IMR-90 (cell line): ENCODE data around the gene TCIRG1. TPM values are rescaled to one million over a fixed set of nuclear protein-coding genes. Genes with fewer than 3 reads are reported as not detected.
A peak's percentile ranks its signal among the peaks of the same experiment; 100 is the strongest.

Experiments
- ATAC-seq: fragments of 200-7000 bp; cut with Tn5 transposase; 2 replicates; pipeline ENCODE4 v1.9.1; 2020; ENCODE audit warnings: low read depth, mild to moderate bottlenecking, moderate library complexity
- BruUV-seq: library from RNA; stranded (reverse); fragments of 400-500 nt; replicated peaks from 2 replicates; lab custom pipeline; 2021; lab: Mats Ljungman, UMichigan
- CTCF ChIA-PET: fragments of 300-600 bp; formaldehyde crosslinking; extraction: SDS; loops from one replicate; lab custom pipeline; 2021; ENCODE audit warnings: antibody characterized with exemption; lab: Yijun Ruan, JAX
- POLR2A ChIA-PET: fragments of 300-600 bp; sonication (Branson Sonifier 250); formaldehyde crosslinking; loops from one replicate; lab custom pipeline; 2022; ENCODE audit warnings: antibody characterized with exemption; ENCODE audit not compliant: unreplicated experiment; lab: Charles Lee
- DNase-seq: peaks from one replicate; pipeline ENCODE4 v3.0.0; 2013
- H2AFZ ChIP-seq: replicated peaks from 2 replicates; pipeline ENCODE3; 2013; ENCODE audit warnings: low read length, mild to moderate bottlenecking; ENCODE audit not compliant: poor library complexity
- H2AK5ac ChIP-seq: 2 replicates; pipeline ENCODE4 v1.6.1; 2013; ENCODE audit warnings: low read depth, low read length, inconsistent platforms
- H2AK9ac ChIP-seq: replicated peaks from 2 replicates; pipeline ENCODE3; 2013; ENCODE audit warnings: mild to moderate bottlenecking, low read depth, low read length, moderate library complexity; ENCODE audit not compliant: poor library complexity
- H2BK120ac ChIP-seq: 2 replicates; pipeline ENCODE4 v1.6.1; 2013; ENCODE audit warnings: low read depth, low read length, inconsistent platforms
- H2BK15ac ChIP-seq: 3 replicates; pipeline ENCODE4 v1.6.1; 2013; ENCODE audit warnings: low read depth, low read length, inconsistent platforms
- H2BK20ac ChIP-seq: 2 replicates; pipeline ENCODE4 v1.6.1; 2013; ENCODE audit warnings: low read depth, mild to moderate bottlenecking, inconsistent platforms, low read length, moderate library complexity
- H2BK5ac ChIP-seq: 2 replicates; pipeline ENCODE4 v1.6.1; 2013; ENCODE audit warnings: mild to moderate bottlenecking, low read depth, low read length, inconsistent platforms; ENCODE audit not compliant: poor library complexity, severe bottlenecking
- H3K14ac ChIP-seq: replicated peaks from 2 replicates; pipeline ENCODE4 v1.6.1; 2013; ENCODE audit warnings: low read depth, low read length, inconsistent platforms
- H3K18ac ChIP-seq: 2 replicates; pipeline ENCODE4 v1.6.1; 2013; ENCODE audit warnings: low read depth, low read length, control low read depth
- H3K23ac ChIP-seq: 2 replicates; pipeline ENCODE4 v1.6.1; 2013; ENCODE audit warnings: low read depth, low read length, inconsistent platforms
- H3K27ac ChIP-seq: 2 replicates; pipeline ENCODE4 v1.5.1; 2013; ENCODE audit warnings: mild to moderate bottlenecking, control low read depth, low read length; ENCODE audit not compliant: insufficient read depth
- H3K27me3 ChIP-seq: 2 replicates; pipeline ENCODE4 v1.6.1; 2013; ENCODE audit warnings: low read length; ENCODE audit not compliant: control insufficient read depth, insufficient read depth
- H3K36me3 ChIP-seq: 2 replicates; pipeline ENCODE4 v1.6.1; 2013; ENCODE audit warnings: low read length, mixed read lengths; ENCODE audit not compliant: control insufficient read depth, insufficient read depth
- H3K4ac ChIP-seq: 2 replicates; pipeline ENCODE4 v1.6.1; 2013; ENCODE audit warnings: low read depth, low read length, inconsistent platforms
- H3K4me1 ChIP-seq: 2 replicates; pipeline ENCODE4 v1.6.1; 2013; ENCODE audit warnings: low read length, mixed read lengths; ENCODE audit not compliant: control insufficient read depth, insufficient read depth
- H3K4me2 ChIP-seq: 2 replicates; pipeline ENCODE4 v1.6.1; 2013; ENCODE audit warnings: low read depth, mild to moderate bottlenecking, control low read depth, low read length, moderate library complexity
- H3K4me3 ChIP-seq: 2 replicates; pipeline ENCODE4 v1.5.1; 2013; ENCODE audit warnings: low read depth, mild to moderate bottlenecking, control low read depth, low read length, moderate library complexity; ENCODE audit not compliant: insufficient read depth
- H3K56ac ChIP-seq: 2 replicates; pipeline ENCODE4 v1.6.1; 2013; ENCODE audit warnings: low read length, inconsistent platforms; ENCODE audit not compliant: insufficient read depth; ENCODE audit errors: extremely low read depth
- H3K79me1 ChIP-seq, 2 experiments: 2 replicates each; pipeline ENCODE4 v1.6.1; 2013; ENCODE audit warnings: low read length in 2 of 2, inconsistent platforms in 1 of 2, low read depth in 1 of 2
- H3K9ac ChIP-seq: 2 replicates; pipeline ENCODE4 v1.6.1; 2013; ENCODE audit warnings: low read depth, low read length, control low read depth
- H3K9me1 ChIP-seq: 2 replicates; pipeline ENCODE4 v1.6.1; 2013; ENCODE audit warnings: low read length, inconsistent platforms; ENCODE audit not compliant: insufficient read depth
- H3K9me3 ChIP-seq: 2 replicates; pipeline ENCODE4 v1.6.1; 2013; ENCODE audit warnings: low read length; ENCODE audit not compliant: control insufficient read depth, insufficient read depth
- H4K20me1 ChIP-seq: 2 replicates; pipeline ENCODE4 v1.6.1; 2013; ENCODE audit warnings: low read length, inconsistent platforms; ENCODE audit not compliant: insufficient read depth
- H4K5ac ChIP-seq: 2 replicates; pipeline ENCODE4 v1.6.1; 2013; ENCODE audit warnings: mild to moderate bottlenecking, low read depth, low read length, control low read depth
- H4K8ac ChIP-seq, 2 experiments: 2 replicates each; pipeline ENCODE4 v1.6.1; 2013; ENCODE audit warnings: low read depth in 2 of 2, low read length in 2 of 2, control low read depth in 1 of 2, inconsistent platforms in 1 of 2
- H4K91ac ChIP-seq: 2 replicates; pipeline ENCODE4 v1.6.1; 2013; ENCODE audit warnings: low read depth, low read length, inconsistent platforms; ENCODE audit not compliant: insufficient read depth
- BHLHE40 ChIP-seq: fragments of 150-350 bp; IDR thresholded peaks from 2 replicates; pipeline ENCODE4 v1.6.1; 2016; ENCODE audit warnings: mild to moderate bottlenecking, low read depth, low read length
- CHD1 ChIP-seq: IDR thresholded peaks from 2 replicates; pipeline ENCODE4 v1.6.1; 2012; ENCODE audit warnings: low read depth, low read length, improper control_type of control experiment
- CTCF ChIP-seq: conservative IDR thresholded peaks from 2 replicates; pipeline ENCODE4 v1.5.1; 2012; ENCODE audit warnings: mild to moderate bottlenecking, low read depth, low read length, improper control_type of control experiment
- MAFK ChIP-seq: IDR thresholded peaks from 2 replicates; pipeline ENCODE4 v1.6.1; 2012; ENCODE audit warnings: low read depth, low read length, improper control_type of control experiment
- MXI1 ChIP-seq: IDR thresholded peaks from 2 replicates; pipeline ENCODE4 v1.6.1; 2012; ENCODE audit warnings: low read depth, mild to moderate bottlenecking, low read length, moderate library complexity, borderline replicate concordance
- NFE2L2 ChIP-seq: fragments of 150-350 bp; IDR thresholded peaks from 2 replicates; pipeline ENCODE4 v1.6.1; 2016; ENCODE audit warnings: low read depth, mild to moderate bottlenecking, low read length
- POLR2A ChIP-seq: IDR thresholded peaks from 2 replicates; pipeline ENCODE4 v1.6.1; 2012; ENCODE audit warnings: mild to moderate bottlenecking, low read depth, low read length
- RAD21 ChIP-seq: IDR thresholded peaks from 2 replicates; pipeline ENCODE4 v1.6.1; 2012; ENCODE audit warnings: low read length, improper control_type of control experiment
- RCOR1 ChIP-seq: IDR thresholded peaks from 2 replicates; pipeline ENCODE4 v1.6.1; 2012; ENCODE audit warnings: mild to moderate bottlenecking, low read length, improper control_type of control experiment; ENCODE audit not compliant: insufficient replicate concordance
- RFX5 ChIP-seq: IDR thresholded peaks from 2 replicates; pipeline ENCODE4 v1.8.0; 2012; ENCODE audit warnings: low read depth, mild to moderate bottlenecking, low read length, moderate library complexity
- SMC3 ChIP-seq: fragments of 150-350 bp; IDR thresholded peaks from 2 replicates; pipeline ENCODE4 v1.6.1; 2016; ENCODE audit warnings: low read depth, mild to moderate bottlenecking, antibody characterized with exemption, low read length, moderate library complexity
- WGBS, 2 experiments: methylation state at CpG; one replicate each; pipeline versions ENCODE4 v1.1.5 to v1.1.7; 2013; ENCODE audit warnings: missing lambda C conversion rate in 2 of 2; ENCODE audit not compliant: insufficient read length in 1 of 2; ENCODE audit errors: extremely low coverage in 2 of 2; 5-methylcytosine and 5-hydroxymethylcytosine counted together
- dilution Hi-C: fragments of 300-500 bp; cut with HindIII; formaldehyde crosslinking; loops from one replicate; pipeline ENCODE4 v1.14.3; 2018; ENCODE audit warnings: low sequenced_read_pairs; ENCODE audit not compliant: unreplicated experiment
- in situ Hi-C: fragments of 300-500 bp; cut with MboI; formaldehyde crosslinking; loops from 3 replicates; pipeline ENCODE4 v1.14.3; 2019; ENCODE audit warnings: low sequenced_read_pairs, inconsistent platforms, mixed read lengths
- intact Hi-C: fragments of 100-400 bp; cut with micrococcal nuclease; formaldehyde crosslinking; loops from 2 replicates; pipeline ENCODE4 v1.10.0; 2022
- polyA plus RNA-seq, 3 experiments: library from polyadenylated mRNA; depleted of rRNA; stranded (reverse); fragments of >200 nt; gene quantifications; 2 replicates each; pipeline ENCODE4 v1.2.3, GENCODE V29; 2012; ENCODE audit warnings: low replicate concordance in 1 of 3
- total RNA-seq: library from RNA; depleted of rRNA; stranded (reverse); fragments of >200 nt; gene quantifications from 2 replicates; pipeline ENCODE4 v1.2.3, GENCODE V29; 2012

The TCIRG1 gene
- total and polyA plus RNA-seq, 2 of the 4 experiments (the other 2 are of a cell fraction): 25.3 to 117 TPM

GRCh38 chr11:68025047-68025446 lies 13.8 kb upstream of the TCIRG1 start:
- Histone ChIP-seq H3K14ac (no peak overlapping the region), H2AFZ (no peak overlapping the region), H4K20me1 (no peaks in the 10 kb centered on the region), H2AK5ac (peak overlapping the region; percentile 35; the same call in 1 of the 2 replicates), H4K8ac (no peak overlapping the region), H3K4me1 (peaks cover 27% of the 10 kb centered on the region), H3K4me2 (no peak overlapping the region), H3K79me1 (peaks cover 15 to 33% of the 10 kb centered on the region in 2 experiments; a peak in 3 of 4 replicates), H2BK15ac (no peak overlapping the region), H3K4ac (no peak overlapping the region), H3K56ac (no peak overlapping the region), H4K91ac (no peak overlapping the region), H2AK9ac (no peak overlapping the region), H3K27ac (no peak overlapping the region), H3K23ac (no peak overlapping the region), H3K18ac (no peak overlapping the region), H2BK20ac (no peak overlapping the region), H3K27me3 (no peaks in the 10 kb centered on the region), H3K4me3 (no peak overlapping the region), H3K9me3 (no peaks in the 10 kb centered on the region), H3K36me3 (peaks cover 26% of the 10 kb centered on the region), H2BK120ac (no peak overlapping the region), H2BK5ac (no peak overlapping the region), H4K5ac (no peak overlapping the region), H3K9ac (no peak overlapping the region), H3K9me1 (peaks cover 8% of the 10 kb centered on the region)
- DNase-seq: no peak
- intact Hi-C loops: no loop called here
- CTCF ChIA-PET: interaction anchor here (0.6 to 0.8 kb wide), 3 partner anchors 15 to 193 kb away, joined by 3 read pairs; partner anchors contain the start of gene ALDH3B1
- no TSS peak for BruUV-seq
- POLR2A ChIA-PET: interaction anchor here (1.1 kb wide), 1 partner anchor 10 kb away, joined by 3 read pairs; no protein-coding TSS in a partner anchor
- in situ Hi-C loops: no loop called here
- no peak for TF ChIP-seq BHLHE40
- no peak for TF ChIP-seq NFE2L2
- no peak for TF ChIP-seq RFX5
- TF ChIP-seq SMC3: no peak
- TF ChIP-seq RAD21: no peak
- no peak for TF ChIP-seq CHD1
- no peak for TF ChIP-seq MAFK
- TF ChIP-seq CTCF: no peak
- TF ChIP-seq POLR2A: no peak
- no peak for TF ChIP-seq MXI1
- TF ChIP-seq RCOR1: no peak
- WGBS, 2 experiments: 88% methylated on average over 3 of the region's 5 CpGs; no CpG with 5 or more reads in 1 of the 2 experiments
- ATAC-seq: no peak
- dilution Hi-C loops: no loop called here
